Endothelial cell of umbilical vein (primary cell): ENCODE results near the gene SSNA1.

Source experiments
- CTCF ChIP-seq, 2 donors: IDR thresholded peaks; 1 replicate in 1 of 2; 2 replicates in 1 of 2; pipeline ENCODE4 v1.5.1; 2011; ENCODE audit warnings: low read length in 2 of 2, mild to moderate bottlenecking in 2 of 2, moderate library complexity in 2 of 2, control low read depth in 1 of 2, inconsistent platforms in 1 of 2, low read depth in 1 of 2; ENCODE audit not compliant: insufficient read depth in 1 of 2; ENCODE audit errors: extremely low read depth in 1 of 2
- POLR2A ChIP-seq: IDR thresholded peaks from 2 replicates; pipeline ENCODE4 v1.6.1; 2012; ENCODE audit warnings: low read depth, mild to moderate bottlenecking, control low read depth, low read length
- POLR2AphosphoS5 ChIP-seq: IDR thresholded peaks from 2 replicates; pipeline ENCODE4 v1.6.1; 2012; ENCODE audit warnings: low read depth, mild to moderate bottlenecking, control low read depth, low read length, moderate library complexity; ENCODE audit not compliant: insufficient read depth

GRCh38 chr9:137171149-137171900 is 17.2 kb upstream of the SSNA1 start:
- TF ChIP-seq CTCF (IDR thresholded peaks at IDR 0.05; ENCODE audit: extremely low read depth in 1 of 2, insufficient read depth in 1 of 2, low read depth in 1 of 2, low read length in 2 of 2) (no peak), POLR2A (no peak), POLR2AphosphoS5 (no peak)
